B cell (primary cell): ENCODE data around the gene TMEM52B. TPM values are rescaled to one million over a fixed set of nuclear protein-coding genes. Genes with fewer than 3 reads are reported as not detected.

Source experiments
- ATAC-seq: fragments of 200-7000 bp; cut with Tn5 transposase; one replicate; pipeline ENCODE4 v1.10.0; 2021; ENCODE audit warnings: low read depth, mild to moderate bottlenecking, moderate number of reproducible peaks, moderate library complexity
- CTCF ChIA-PET: fragments of 350-600 bp; sonication (Branson Sonifier 250); formaldehyde crosslinking; loops from one replicate; lab custom pipeline; 2021; ENCODE audit warnings: antibody characterized with exemption, inconsistent platforms; lab: Charles Lee
- POLR2A ChIA-PET: fragments of 350-600 bp; sonication (Branson Sonifier 250); formaldehyde crosslinking; loops from one replicate; lab custom pipeline; 2021; ENCODE audit warnings: antibody characterized with exemption; lab: Charles Lee
- DNase-seq: peaks from one replicate; pipeline ENCODE4 v3.0.0; 2013
- H2AFZ ChIP-seq: 2 replicates; pipeline ENCODE4 v1.6.1; 2012; ENCODE audit warnings: mild to moderate bottlenecking, low read depth, low read length; ENCODE audit not compliant: insufficient read depth, poor library complexity, severe bottlenecking
- H3K27ac ChIP-seq, 2 donors: 1 replicate in 1 of 2; 2 replicates in 1 of 2; pipeline ENCODE4 v1.5.1; 2012 to 2013; ENCODE audit warnings: low read length in 2 of 2, mild to moderate bottlenecking in 2 of 2, moderate library complexity in 1 of 2
- H3K27me3 ChIP-seq, 4 experiments: fragments of 200-600 bp in 1 of 4; sonication (generic) in 1 of 4; replicated peaks in 1 of 4; 1 replicate in 2 of 4; 2 replicates in 2 of 4; pipeline versions ENCODE4 v1.6.1 to v1.7.0; 2013 to 2016; ENCODE audit warnings: low read length in 3 of 4, mild to moderate bottlenecking in 2 of 4, mixed read lengths in 1 of 4, moderate library complexity in 1 of 4; ENCODE audit not compliant: insufficient read depth in 4 of 4, control insufficient read depth in 3 of 4; ENCODE audit errors: control extremely low read depth in 1 of 4
- H3K36me3 ChIP-seq, 2 experiments: replicated peaks in 1 of 2; 1 replicate in 1 of 2; 2 replicates in 1 of 2; pipeline versions ENCODE4 v1.6.1 to v1.7.1; 2013; ENCODE audit warnings: low read length in 1 of 2; ENCODE audit not compliant: insufficient read depth in 2 of 2, control insufficient read depth in 1 of 2; ENCODE audit errors: control extremely low read depth in 1 of 2, extremely low read depth in 1 of 2
- H3K4me1 ChIP-seq, 2 donors: fragments of 200-600 bp in 1 of 2; sonication (generic) in 1 of 2; 1 replicate in 1 of 2; 2 replicates in 1 of 2; pipeline versions ENCODE4 v1.5.1 to v1.6.1; 2013 to 2017; ENCODE audit warnings: low read length in 2 of 2; ENCODE audit not compliant: control insufficient read depth in 2 of 2, insufficient read depth in 2 of 2
- H3K4me2 ChIP-seq: replicated peaks from 2 replicates; pipeline ENCODE3; 2012; ENCODE audit warnings: mild to moderate bottlenecking, low read depth, low read length; ENCODE audit not compliant: poor library complexity, severe bottlenecking
- H3K4me3 ChIP-seq, 5 experiments: fragments of 200-600 bp in 1 of 5; sonication (generic) in 1 of 5; 1 replicate in 3 of 5; 2 replicates in 2 of 5; pipeline versions ENCODE4 v1.5.1 to v1.7.0; 2011 to 2016; ENCODE audit warnings: low read length in 4 of 5, mild to moderate bottlenecking in 4 of 5, low read depth in 2 of 5, control low read depth in 1 of 5, moderate library complexity in 1 of 5; ENCODE audit not compliant: insufficient read depth in 1 of 5; ENCODE audit errors: control extremely low read depth in 1 of 5, extremely low read depth in 1 of 5
- H3K79me2 ChIP-seq: fragments of 200-600 bp; sonication (generic); one replicate; pipeline ENCODE4 v1.6.0; 2016; ENCODE audit warnings: low read length; ENCODE audit not compliant: control insufficient read depth, insufficient read depth
- H3K9ac ChIP-seq: fragments of 200-600 bp; sonication (generic); 2 replicates; pipeline ENCODE4 v1.6.1; 2017; ENCODE audit warnings: mild to moderate bottlenecking, low read length, moderate library complexity
- H3K9me3 ChIP-seq, 3 donors: one replicate each; pipeline versions ENCODE4 v1.6.1 to v1.7.1; 2013; ENCODE audit warnings: low read length in 2 of 3; ENCODE audit not compliant: control insufficient read depth in 2 of 3, insufficient read depth in 1 of 3; ENCODE audit errors: control extremely low read depth in 1 of 3
- H4K20me1 ChIP-seq: 2 replicates; pipeline ENCODE4 v1.6.0; 2012; ENCODE audit warnings: mild to moderate bottlenecking, low read length; ENCODE audit not compliant: insufficient read depth, control insufficient read depth, poor library complexity, severe bottlenecking
- H3K27ac Mint-ChIP-seq: one replicate; pipeline ENCODE4 v1.8.0; 2021; ENCODE audit warnings: mixed read lengths
- H3K27me3 Mint-ChIP-seq: one replicate; pipeline ENCODE4 v1.8.0; 2021; ENCODE audit warnings: mixed read lengths
- H3K4me1 Mint-ChIP-seq: one replicate; pipeline ENCODE4 v1.8.0; 2021; ENCODE audit warnings: mixed read lengths
- H3K4me3 Mint-ChIP-seq: one replicate; pipeline ENCODE4 v1.8.0; 2021; ENCODE audit warnings: mixed read lengths
- H3K9me3 Mint-ChIP-seq: one replicate; pipeline ENCODE4 v1.8.0; 2022; ENCODE audit warnings: mixed read lengths; ENCODE audit not compliant: insufficient read depth
- EZH2 ChIP-seq: IDR thresholded peaks from 2 replicates; pipeline ENCODE4 v1.6.1; 2012; ENCODE audit warnings: borderline replicate concordance, low read depth, mild to moderate bottlenecking, moderate library complexity, low read length; ENCODE audit not compliant: insufficient read depth, poor library complexity, severe bottlenecking
- WGBS: methylation state at CpG from one replicate; pipeline ENCODE4 v1.1.5; 2013; ENCODE audit warnings: missing lambda C conversion rate; ENCODE audit not compliant: insufficient coverage; 5-methylcytosine and 5-hydroxymethylcytosine counted together
- intact Hi-C: fragments of 100-400 bp; cut with micrococcal nuclease; formaldehyde crosslinking; loops from one replicate; pipeline ENCODE4 v1.10.0; 2022
- polyA plus RNA-seq: library from polyadenylated mRNA; depleted of rRNA; stranded (reverse); fragments of >200 nt; gene quantifications from 2 replicates; pipeline ENCODE4 v1.2.3, GENCODE V29; 2012
- total RNA-seq, 2 donors: library from RNA; stranded (reverse); fragments of 120-200 nt in 1 of 2; gene quantifications; 1 replicate in 1 of 2; 2 replicates in 1 of 2; pipeline versions ENCODE4 v1.2.3 to v1.2.4, GENCODE V29; 2013 to 2022
- TF ChIP-seq, protein P1 (sequence below): fragments of 200-600 bp; IDR thresholded peaks from one replicate; pipeline ENCODE4 v1.8.0; 2022; ENCODE audit warnings: antibody characterized with exemption, mild to moderate bottlenecking

TMEM52B gene
- total and polyA plus RNA-seq, 2 donors (not counting 1 experiment from before 2014, with no cell fraction given) = 0.03 TPM; not detected in 1

DNA sequence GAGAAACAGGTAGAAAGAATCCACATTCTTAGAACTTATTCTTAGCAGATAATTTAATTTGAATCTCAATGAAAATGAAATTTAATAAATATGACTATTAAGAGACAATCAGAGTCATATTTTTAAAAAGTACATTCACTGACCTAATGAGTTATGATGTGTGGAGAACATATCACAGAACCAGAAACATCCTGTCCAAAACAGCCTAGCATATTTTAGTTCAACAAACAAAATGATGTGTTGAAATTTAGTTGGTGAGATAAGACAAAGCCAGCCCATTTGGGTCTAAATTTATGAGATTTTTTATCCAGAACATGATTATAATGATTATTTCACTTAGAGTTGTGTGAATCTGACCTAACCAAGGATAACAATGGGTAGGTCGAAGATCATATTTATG is 59.7 kb downstream of the TMEM52B start:
- H3K4me1 ChIP-seq = peaks cover under 1 to 3% of the 10 kb centered on the region in 2 donors
- WGBS = no CpG with 5 or more reads among the region's 1 CpG
- H3K27me3 ChIP-seq = peaks cover 0 to 16% (median 5%) of the 10 kb centered on the region in 4 experiments
- intact Hi-C loops = loop anchor here (10.0 kb wide), 2 partner anchors 436 to 956 kb away; partner anchors contain the start of gene STYK1
- H3K4me2 ChIP-seq = no peak overlapping the region
- CTCF ChIA-PET = interaction anchor here (0.7 to 1.5 kb wide), 6 partner anchors 126 to 1249 kb away, joined by 3 to 6 read pairs (median 3); no protein-coding TSS in a partner anchor
- no peak overlapping the region for H3K27ac Mint-ChIP-seq
- TF ChIP-seq, protein P1, sequence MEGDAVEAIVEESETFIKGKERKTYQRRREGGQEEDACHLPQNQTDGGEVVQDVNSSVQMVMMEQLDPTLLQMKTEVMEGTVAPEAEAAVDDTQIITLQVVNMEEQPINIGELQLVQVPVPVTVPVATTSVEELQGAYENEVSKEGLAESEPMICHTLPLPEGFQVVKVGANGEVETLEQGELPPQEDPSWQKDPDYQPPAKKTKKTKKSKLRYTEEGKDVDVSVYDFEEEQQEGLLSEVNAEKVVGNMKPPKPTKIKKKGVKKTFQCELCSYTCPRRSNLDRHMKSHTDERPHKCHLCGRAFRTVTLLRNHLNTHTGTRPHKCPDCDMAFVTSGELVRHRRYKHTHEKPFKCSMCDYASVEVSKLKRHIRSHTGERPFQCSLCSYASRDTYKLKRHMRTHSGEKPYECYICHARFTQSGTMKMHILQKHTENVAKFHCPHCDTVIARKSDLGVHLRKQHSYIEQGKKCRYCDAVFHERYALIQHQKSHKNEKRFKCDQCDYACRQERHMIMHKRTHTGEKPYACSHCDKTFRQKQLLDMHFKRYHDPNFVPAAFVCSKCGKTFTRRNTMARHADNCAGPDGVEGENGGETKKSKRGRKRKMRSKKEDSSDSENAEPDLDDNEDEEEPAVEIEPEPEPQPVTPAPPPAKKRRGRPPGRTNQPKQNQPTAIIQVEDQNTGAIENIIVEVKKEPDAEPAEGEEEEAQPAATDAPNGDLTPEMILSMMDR = no peak
- no peak for TF ChIP-seq EZH2
- POLR2A ChIA-PET = no interaction called here
- H4K20me1 ChIP-seq = no peaks in the 10 kb centered on the region
- H3K4me3 Mint-ChIP-seq = no peak overlapping the region
- peaks cover 16% of the 10 kb centered on the region for H3K27me3 Mint-ChIP-seq
- no peak overlapping the region for H2AFZ ChIP-seq
- ATAC-seq (no peak), DNase-seq (no peak)
- H3K4me3 ChIP-seq = no peak overlapping the region
- H3K79me2 ChIP-seq = no peaks in the 10 kb centered on the region
- no peak overlapping the region for H3K9ac ChIP-seq
- peaks cover 5% of the 10 kb centered on the region for H3K4me1 Mint-ChIP-seq
- H3K9me3 Mint-ChIP-seq = peaks cover 3% of the 10 kb centered on the region
- no peaks in the 10 kb centered on the region for H3K36me3 ChIP-seq
- peaks cover 0 to 14% (median 13%) of the 10 kb centered on the region in 3 donors for H3K9me3 ChIP-seq
- H3K27ac ChIP-seq = no peak overlapping the region

DNA sequence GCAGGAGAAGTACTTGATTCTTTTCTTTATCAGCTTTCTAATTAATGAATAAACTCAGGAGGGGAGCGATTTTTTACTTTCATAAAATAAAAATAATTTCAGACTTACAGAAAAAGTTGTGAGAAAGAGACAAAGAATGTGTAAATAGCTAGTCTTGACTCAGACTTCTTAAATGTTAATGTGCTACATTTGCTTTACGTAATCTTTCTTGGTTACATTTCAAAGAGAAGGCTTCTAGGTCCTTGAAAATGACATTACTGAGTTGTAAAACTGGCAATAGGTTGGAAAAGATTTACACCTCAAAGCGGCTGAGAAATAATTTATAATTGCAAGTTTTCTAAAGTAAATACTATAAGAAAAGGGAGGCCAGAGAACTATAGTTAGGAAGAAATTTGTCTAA is 62.5 kb downstream of the TMEM52B start:
- Mint-ChIP-seq H3K27ac (no peak overlapping the region), H3K27me3 (peaks cover 20% of the 10 kb centered on the region), H3K4me3 (no peak overlapping the region), H3K4me1 (peaks cover 11% of the 10 kb centered on the region), H3K9me3 (no peaks in the 10 kb centered on the region)
- intact Hi-C loops = no loop called here
- Histone ChIP-seq H4K20me1 (no peaks in the 10 kb centered on the region), H3K9ac (no peak overlapping the region), H3K4me1 (peaks cover 8 to 10% of the 10 kb centered on the region in 2 donors), H3K4me3 (no peak overlapping the region), H3K27me3 (peaks cover 0 to 16% (median 11%) of the 10 kb centered on the region in 4 experiments), H3K79me2 (no peaks in the 10 kb centered on the region), H3K4me2 (no peak overlapping the region), H2AFZ (no peak overlapping the region), H3K36me3 (no peaks in the 10 kb centered on the region), H3K9me3 (no peaks in the 10 kb centered on the region), H3K27ac (no peak overlapping the region)
- ChIA-PET POLR2A (no interaction called here), CTCF (interaction anchor here (1.4 kb wide), 1 partner anchor 321 kb away, joined by 3 read pairs; no protein-coding TSS in a partner anchor)
- no peak for TF ChIP-seq EZH2
- TF ChIP-seq, protein P1 = no peak
- ATAC-seq (no peak), DNase-seq (no peak)
- 100% methylated on average over 1 of the region's 3 CpGs for WGBS
